Measurements from ENCODE around the gene CCDC13.

CCDC13 gene

GRCh38 chr3:42752441-42752840, 20.6 kb downstream of the CCDC13 start:
- peak; percentile 18 for DNase-seq

- DNase-seq: peak; percentile 38
These were observed 21.4 kb downstream of the CCDC13 start for GRCh38 chr3:42751609-42752008.

GRCh38 chr3:42750834-42751233, 22.2 kb downstream of the CCDC13 start:
- peak; percentile 45 for DNase-seq

- DNase-seq: peak; percentile 48
These were observed 23.3 kb downstream of the CCDC13 start for GRCh38 chr3:42749753-42750231.

GRCh38 chr3:42749025-42749752, 23.9 kb downstream of the CCDC13 start:
- DNase-seq: peak; percentile 42

GRCh38 chr3:42747581-42747980, 25.5 kb downstream of the CCDC13 start:
- DNase-seq: peak; percentile 47

- peak; percentile 47 for DNase-seq
These were observed 26.3 kb downstream of the CCDC13 start for GRCh38 chr3:42746455-42747450.

GRCh38 chr3:42745776-42746454, 27.1 kb downstream of the CCDC13 start:
- DNase-seq: peak; percentile 23

GRCh38 chr3:42745291-42745745, 27.7 kb downstream of the CCDC13 start:
- no peak for DNase-seq

GRCh38 chr3:42743204-42743995, 29.7 kb downstream of the CCDC13 start:
- peak; percentile 26 for DNase-seq

- peak; percentile 28 for DNase-seq
These were observed 30.4 kb downstream of the CCDC13 start for GRCh38 chr3:42742688-42743087.

- DNase-seq: peak; percentile 30
These were observed 30.8 kb downstream of the CCDC13 start for GRCh38 chr3:42742259-42742658.

- DNase-seq: peak; percentile 35
These were observed 31.3 kb downstream of the CCDC13 start for GRCh38 chr3:42741796-42742195.

GRCh38 chr3:42739401-42740158, 33.5 kb downstream of the CCDC13 start:
- DNase-seq: peak; percentile 40

- DNase-seq: peak; percentile 30
These were observed 36.5 kb downstream of the CCDC13 start for GRCh38 chr3:42736531-42736930.

- peak; percentile 17 for DNase-seq
These were observed 37.0 kb downstream of the CCDC13 start for GRCh38 chr3:42736081-42736480.

GRCh38 chr3:42735615-42736014, 37.4 kb downstream of the CCDC13 start:
- DNase-seq: peak; percentile 20

GRCh38 chr3:42735019-42735418, 38.0 kb downstream of the CCDC13 start:
- DNase-seq: no peak

- DNase-seq: peak; percentile 42
These were observed 38.7 kb downstream of the CCDC13 start for GRCh38 chr3:42734263-42734860.

- DNase-seq: peak; percentile 42
These were observed 39.4 kb downstream of the CCDC13 start for GRCh38 chr3:42733501-42734262.
